ENCODE measurements around the gene GABRR2.

The GABRR2 gene

GRCh38 chr6:89290401-89291155 lies 24.5 kb downstream of the GABRR2 start:
- DNase-seq, result peak; percentile 10

DNA sequence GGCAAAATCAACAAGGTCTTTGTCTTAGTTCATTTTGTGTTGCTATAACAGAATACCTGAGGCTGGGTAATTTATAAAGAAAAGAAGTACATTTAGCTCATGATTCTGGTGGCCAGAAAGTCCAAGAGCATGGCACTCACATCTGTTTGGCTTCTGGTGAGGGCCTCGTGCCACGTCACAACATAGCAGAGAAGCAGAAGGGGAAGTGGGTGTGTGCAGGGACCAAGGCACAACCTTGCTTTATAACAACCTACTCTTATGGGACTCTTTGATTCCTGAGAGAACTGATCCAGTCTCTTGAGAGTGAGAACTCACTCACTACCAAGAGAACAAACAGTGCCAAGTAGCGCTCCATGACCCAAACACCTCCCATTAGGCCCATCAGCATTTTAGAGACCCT lies 25.4 kb downstream of the GABRR2 start:
- no peak for DNase-seq

DNA sequence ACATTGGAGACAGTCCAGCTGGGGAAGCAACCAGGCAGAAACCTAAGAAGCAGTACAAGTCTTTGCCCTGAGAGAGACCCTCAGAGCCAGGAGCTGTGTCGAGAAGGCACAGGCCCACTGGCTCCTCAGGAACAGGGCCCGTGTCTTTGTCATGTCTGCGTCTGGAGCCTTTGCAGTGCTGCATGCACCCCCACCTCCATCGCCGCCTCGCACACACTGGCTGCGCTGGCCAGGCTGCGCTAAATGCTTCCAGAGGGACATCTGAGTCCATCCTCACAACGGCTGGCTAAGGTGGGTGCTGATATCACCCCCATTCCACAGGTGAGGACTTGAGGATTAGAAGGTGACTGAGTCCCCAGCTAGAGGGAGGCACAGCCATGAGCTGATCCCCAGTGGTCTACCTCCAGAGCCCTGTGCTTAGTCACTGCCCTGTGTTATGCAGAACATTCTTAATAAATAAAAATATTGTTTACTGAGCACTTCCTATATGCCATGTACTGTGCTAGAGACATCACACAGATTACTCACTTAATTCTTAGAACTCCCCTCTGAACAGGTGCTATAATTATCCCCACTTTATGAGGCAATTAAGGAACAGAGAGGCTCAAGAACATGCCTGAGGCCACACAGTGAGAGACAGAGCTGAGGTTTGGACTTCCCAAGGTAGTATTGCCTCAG lies 27.6 kb downstream of the GABRR2 start:
- DNase-seq, result no peak

DNA sequence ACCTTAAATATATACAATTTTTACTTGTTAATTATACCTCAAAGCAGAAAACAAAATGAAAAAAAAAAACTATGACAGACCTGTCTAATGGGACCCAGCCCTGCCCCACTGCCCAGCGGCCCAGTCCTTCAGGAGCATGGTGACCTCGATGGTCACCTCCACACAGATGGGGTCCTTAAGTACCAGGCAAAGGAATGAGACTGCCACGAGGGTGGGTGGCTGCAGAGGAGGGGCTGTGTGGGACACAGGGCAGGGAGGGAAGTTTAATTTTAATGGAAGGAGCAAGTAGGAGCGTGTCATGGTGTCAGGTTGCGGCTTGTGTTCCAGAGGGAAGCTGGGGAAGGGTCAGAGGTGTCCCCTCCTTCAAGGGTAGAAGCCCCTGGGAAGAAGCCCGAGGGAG lies 28.6 kb downstream of the GABRR2 start:
- no peak for DNase-seq

- no peak for DNase-seq
These were observed 29.9 kb downstream of the GABRR2 start for GRCh38 chr6:89284963-89285735.

GRCh38 chr6:89284081-89284480 lies 31.0 kb downstream of the GABRR2 start:
- no peak for DNase-seq

DNA sequence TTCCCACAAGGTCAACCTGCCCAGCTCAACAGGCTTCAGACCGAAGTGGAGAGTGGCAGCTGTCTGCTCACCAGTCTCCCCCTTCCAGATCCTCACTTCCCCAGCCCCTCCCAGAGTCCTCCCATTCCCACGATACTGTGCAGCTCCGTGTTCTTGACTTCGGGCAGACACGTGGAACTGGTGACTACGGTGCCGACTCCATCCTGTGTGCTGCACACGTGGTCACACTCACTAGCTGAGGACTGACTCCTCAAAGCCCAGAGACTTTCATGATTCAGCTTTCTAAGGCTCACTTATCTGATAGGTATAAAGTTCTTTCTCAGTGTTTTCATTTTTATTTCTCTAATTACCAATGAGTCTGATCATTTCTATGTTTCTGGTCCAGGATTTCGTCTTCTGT lies 32.4 kb downstream of the GABRR2 start:
- no peak for DNase-seq

- no peak for DNase-seq
These were observed 33.3 kb downstream of the GABRR2 start for GRCh38 chr6:89281779-89282246.

DNA sequence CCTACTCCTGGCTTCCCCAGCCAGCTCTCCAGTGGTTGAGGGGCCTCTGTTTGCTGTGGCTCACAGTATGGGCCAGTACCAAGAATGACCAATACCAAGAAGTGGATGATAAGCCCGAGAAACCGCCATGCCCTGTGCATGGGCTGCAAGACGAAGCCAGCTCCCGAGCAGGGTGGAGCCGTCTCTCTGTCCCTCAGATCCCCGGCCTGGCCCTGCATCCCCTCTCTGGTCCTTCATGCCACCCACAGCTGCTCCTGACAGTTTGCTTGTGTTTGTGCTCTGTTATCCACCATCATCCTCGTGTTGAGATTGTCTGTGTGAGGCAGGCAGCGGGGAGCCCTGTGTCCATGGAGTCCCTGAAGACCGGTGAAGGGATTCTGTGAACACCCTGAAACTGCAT lies 36.1 kb downstream of the GABRR2 start:
- no peak for DNase-seq

DNA sequence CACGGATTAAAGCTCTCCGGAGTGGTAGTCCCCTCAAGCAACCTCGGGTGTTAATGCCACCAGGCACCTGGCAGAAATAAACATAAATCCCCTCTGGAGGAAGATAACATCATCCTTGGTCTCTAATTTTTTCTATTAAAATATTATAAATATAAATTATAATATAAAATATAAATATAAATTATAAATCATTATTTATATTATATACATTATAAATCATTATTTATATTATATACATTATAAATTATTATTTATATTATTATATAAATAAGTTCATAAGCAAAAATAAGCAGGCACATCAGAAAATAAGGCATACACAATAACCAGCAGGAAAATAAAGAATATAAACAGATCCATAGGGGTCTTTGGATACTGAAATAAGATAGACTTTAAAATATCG lies 39.2 kb downstream of the GABRR2 start:
- DNase-seq, result no peak

DNA sequence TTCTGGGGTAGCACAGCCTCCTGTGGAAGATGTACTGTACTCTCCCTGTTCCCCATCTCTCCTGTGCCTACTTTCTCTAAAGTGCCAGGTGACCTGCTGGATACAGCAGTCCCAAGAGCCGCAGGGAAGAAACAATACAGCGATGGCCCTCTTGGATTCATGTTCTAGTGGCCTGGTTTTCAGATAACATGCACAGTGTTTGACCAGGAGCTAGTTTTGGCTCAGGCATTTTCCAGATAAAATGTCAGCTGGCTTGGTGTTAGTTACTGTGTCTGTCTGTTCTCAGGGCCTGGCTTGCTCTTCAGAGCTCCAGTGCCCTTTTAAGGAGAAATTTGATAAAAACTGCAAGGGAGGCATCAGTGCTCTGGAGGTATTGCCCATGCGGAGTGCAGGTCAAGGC lies 41.3 kb downstream of the GABRR2 start:
- no peak for DNase-seq

DNA sequence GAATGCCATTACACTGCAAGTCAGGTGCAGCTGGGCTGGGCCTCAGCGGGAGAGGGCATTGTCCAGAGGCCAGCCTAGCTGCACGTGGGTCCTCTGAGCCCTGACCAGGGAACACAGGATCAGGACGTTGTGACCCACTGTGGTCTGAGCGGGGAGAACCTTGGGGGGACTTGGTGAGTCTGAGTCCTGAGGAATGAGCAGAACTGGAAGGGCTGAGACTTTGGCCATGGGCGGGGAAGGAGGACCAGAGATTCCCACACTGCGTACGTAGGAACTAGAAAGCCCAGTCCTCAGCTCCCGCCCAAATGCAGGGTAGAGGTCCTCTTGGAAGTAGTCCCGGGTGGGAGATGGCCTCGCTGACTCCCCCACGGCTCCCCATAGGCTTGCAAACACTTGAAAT lies 42.5 kb downstream of the GABRR2 start:
- DNase-seq, result no peak

DNA sequence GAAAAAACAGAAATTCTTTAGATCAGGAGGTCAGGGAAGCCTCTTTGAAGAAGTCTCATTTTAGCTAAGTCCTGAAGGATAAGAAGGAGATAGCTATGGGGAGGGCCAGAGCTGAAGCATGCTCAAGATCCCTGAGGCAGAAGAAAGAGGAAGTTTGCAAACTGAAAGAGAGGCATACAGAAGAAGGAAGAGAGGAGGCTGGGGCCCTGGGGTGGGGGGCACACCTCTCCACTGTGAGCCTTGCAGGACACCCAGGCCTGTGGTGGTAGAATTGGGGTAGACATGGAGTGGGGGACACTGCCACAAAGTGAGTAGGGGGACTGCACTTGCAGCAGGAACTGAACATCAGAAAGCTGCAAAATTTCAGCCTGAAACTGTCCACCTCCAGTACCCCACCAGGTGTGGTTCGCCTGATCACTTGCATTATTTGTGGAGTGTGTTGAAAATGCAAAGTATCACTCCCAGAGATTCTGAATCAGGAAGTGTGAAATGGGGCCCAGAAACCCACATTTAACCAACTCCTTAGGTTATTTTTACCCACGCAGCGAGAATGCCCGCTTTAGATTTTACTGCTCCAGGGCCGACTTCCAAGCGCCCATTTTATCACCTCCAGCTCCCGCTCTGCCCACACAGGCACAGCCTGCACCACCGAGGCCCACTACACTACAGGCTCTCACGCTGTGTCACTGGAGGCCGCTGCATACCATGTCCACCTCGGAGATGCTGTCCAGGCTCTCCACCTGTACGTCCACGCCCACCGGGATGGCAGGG lies 44.0 kb downstream of the GABRR2 start:
- no peak for DNase-seq

DNA sequence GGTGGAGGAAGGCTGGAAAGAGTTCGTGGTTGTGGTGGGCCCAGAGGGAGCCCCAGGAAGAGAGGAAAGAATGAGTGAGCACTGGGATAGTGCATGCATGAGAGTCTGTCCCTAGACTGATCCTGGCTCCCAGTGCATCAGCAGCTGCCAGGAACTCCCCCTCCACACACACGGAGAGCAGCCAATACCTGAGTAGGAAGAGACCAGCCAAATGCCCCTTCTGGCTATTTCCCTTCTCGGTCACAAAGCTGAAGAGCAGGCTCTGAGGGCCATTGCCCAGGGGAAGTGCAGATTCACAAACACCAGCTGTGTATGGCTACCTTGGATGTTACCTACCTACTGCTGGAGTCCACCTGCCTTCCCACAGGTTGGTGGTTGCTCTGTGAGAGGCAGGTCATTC lies 45.1 kb downstream of the GABRR2 start:
- DNase-seq, result no peak

- peak; percentile 23 for DNase-seq
These were observed 45.8 kb downstream of the GABRR2 start for GRCh38 chr6:89269252-89269651.

GRCh38 chr6:89268776-89269175 lies 46.3 kb downstream of the GABRR2 start:
- DNase-seq, result no peak

GRCh38 chr6:89267918-89268317 lies 47.2 kb downstream of the GABRR2 start:
- no peak for DNase-seq

- DNase-seq, result no peak
These were observed 50.8 kb downstream of the GABRR2 start for GRCh38 chr6:89264296-89264695.

DNA sequence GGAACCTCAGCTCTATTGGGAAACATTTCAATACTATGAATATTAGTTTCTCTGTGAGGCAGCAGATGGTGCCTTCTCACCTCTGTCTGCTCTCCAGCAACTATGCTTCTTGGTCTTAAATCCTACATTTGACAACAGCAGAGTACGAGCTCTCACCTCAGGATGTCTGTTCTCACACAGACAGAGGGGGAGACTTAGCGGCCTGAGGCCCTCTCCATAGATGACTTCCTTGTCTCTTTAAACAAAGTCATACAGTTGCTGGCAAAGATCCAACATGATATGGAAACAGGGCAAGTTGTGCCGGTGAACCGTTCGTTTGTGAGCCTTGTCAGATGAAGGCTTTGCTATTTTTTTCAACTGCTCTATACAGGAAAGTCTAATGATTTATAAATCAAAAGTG lies 54.3 kb downstream of the GABRR2 start:
- no peak for DNase-seq

- no peak for DNase-seq
These were observed 54.8 kb downstream of the GABRR2 start for GRCh38 chr6:89260310-89260709.

DNA sequence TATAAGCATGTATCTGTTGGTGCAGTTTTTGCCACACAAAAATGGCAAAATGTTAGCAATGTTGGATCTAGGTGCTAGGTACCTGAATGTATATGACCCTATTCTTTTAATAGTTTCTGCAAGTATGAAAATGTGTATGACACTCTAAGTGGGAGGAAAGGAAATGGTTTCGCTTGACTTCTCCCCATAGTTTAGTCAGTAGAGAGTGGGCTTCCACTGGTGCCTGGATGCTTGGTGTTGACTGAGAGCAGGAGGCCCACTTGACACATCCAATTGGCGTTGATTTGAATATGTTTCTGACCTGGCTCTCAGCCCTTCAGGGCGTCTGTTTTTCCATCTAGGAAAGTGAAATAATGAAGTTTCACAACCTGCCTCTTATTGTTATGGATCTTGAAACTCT lies 56.2 kb downstream of the GABRR2 start:
- no peak for DNase-seq

- no peak for DNase-seq
These were observed 57.3 kb downstream of the GABRR2 start for GRCh38 chr6:89257781-89258180.

DNA sequence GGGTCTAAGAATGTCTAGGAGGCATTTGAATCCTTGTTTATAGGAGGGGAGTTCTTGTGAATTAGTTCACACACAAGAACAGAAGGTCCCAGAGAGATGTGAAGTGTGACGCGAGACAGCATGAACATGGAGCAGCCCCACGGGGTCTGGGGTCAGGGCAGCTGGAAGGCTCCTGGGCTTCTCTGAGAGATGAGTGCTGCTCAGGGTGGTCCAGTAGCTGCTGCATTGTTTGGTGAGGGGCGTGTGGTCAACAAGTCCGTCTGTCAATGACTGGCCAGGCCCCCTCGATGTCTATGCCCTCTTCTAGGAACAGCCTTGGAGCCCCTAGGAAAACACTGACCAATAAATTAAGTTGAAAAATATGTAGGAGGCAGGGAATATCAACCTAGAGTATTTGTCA lies 57.8 kb downstream of the GABRR2 start:
- no peak for DNase-seq
